UCSD-AML1 (cell line): Measurements from ENCODE around the gene TRIM26.
"Not testable (repeated sequence)": the region's sequence is repeated elsewhere in the genome, so short reads cannot be mapped to it uniquely, and the experiment has no call there.

Experiments
- DNase-seq: peaks from one replicate; lab custom pipeline; 2025; ENCODE audit not compliant: unreplicated experiment; lab: John Stamatoyannopoulos, UW

The TRIM26 gene

DNA sequence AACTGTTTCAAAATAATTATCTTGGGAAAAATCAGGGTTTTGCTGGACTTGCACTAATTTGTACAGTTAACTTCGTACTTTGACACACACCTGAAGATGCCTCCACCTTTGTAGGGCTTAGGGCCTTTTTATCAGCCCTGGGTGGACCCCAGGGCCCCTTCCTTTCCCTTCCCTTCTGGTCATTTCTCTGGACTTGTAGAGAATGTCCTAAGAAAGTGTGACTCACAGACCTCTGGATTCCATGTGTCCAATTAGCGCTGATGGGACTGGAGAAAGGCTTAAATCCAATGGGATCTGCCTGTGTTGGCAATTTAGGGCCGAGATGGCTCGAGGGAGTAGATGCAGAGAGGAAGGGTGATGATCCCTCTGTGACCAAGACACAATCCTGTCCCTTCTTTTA lies 40.5 kb downstream of the TRIM26 start:
- no peak for DNase-seq

DNA sequence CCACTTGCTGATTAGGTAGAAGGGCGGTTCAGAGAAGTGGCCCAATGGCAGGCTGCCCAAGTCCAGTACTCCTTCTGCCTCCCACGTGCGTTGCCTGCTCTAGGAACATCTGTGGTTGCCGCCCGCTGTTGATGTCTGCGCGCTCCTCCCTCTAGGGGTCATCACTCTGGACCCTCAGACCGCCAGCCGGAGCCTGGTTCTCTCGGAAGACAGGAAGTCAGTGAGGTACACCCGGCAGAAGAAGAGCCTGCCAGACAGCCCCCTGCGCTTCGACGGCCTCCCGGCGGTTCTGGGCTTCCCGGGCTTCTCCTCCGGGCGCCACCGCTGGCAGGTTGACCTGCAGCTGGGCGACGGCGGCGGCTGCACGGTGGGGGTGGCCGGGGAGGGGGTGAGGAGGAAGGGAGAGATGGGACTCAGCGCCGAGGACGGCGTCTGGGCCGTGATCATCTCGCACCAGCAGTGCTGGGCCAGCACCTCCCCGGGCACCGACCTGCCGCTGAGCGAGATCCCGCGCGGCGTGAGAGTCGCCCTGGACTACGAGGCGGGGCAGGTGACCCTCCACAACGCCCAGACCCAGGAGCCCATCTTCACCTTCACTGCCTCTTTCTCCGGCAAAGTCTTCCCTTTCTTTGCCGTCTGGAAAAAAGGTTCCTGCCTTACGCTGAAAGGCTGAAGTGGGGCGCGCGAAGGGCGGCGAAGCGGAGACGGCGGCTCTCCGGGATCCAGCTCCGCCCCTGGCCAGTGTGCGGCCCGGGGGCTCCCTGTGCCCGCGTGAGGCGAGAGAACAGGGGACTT lies 41.3 kb downstream of the TRIM26 start:
- DNase-seq, result no peak

DNA sequence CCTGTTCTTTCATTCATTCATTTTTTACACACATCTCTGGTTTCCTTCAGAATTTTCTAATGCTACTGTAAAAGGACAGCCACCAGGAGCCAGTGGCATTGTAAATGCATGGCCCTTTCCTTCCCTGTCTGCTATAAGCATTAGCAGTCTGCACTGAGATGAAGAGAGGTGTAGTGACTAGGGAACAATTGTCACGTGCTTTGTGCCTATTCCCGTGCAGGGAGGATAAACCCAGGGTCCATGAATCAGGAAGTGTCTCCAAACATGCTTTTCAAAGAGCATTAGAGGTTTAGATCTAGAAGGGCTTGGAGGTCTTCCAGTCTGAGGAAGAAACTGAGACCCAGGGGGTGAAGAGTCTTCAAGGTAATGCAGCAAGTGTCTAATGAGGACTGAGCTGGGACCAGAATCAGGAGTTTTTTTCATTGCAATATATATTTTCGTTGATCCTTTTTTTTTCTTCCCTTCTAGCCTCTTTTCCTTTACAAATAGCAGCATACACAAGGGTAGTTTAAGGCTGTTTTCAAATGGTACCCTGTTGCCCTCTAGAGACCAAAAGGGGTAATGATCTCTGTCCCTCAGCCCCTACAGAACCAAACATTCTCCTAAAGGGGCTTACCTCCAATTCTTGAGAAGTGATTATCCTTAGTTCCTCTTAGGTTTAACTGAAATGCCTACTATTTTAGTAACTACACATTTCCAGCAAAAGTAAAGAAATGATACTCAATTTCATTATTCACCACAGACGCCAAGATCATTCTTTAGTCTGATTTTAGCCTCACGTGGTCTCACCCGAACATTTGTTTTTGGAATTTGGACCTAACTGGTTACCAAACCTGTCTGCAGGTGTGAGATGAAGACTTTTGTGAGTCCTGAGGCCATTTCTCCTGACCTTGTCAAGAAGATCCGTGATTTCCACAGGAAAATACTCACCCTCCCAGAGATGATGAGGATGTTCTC lies 43.3 kb downstream of the TRIM26 start:
- DNase-seq, result no peak

- no peak for DNase-seq
These were observed 44.5 kb downstream of the TRIM26 start for GRCh38 chr6:30168741-30169140.

DNA sequence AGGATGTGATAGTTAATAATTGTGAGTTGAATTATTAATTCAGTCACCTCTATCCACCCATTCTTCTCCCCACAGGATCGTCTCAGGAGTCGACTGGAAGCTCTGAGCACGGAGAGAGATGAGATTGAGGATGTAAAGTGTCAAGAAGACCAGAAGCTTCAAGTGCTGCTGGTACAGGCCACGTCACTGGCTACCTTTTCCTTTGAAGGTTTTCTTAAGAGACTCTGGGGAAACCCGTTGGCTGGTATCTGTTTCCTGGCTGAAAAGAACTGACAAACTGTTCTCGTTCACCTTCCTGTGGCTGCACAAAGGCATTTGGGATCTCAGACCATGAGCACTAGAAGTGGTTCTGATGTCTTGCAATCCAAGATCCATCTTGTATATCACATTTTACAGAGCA lies 46.1 kb downstream of the TRIM26 start:
- no peak for DNase-seq

- not testable (repeated sequence) for DNase-seq
These were observed 48.0 kb downstream of the TRIM26 start for GRCh38 chr6:30165238-30165637.

DNA sequence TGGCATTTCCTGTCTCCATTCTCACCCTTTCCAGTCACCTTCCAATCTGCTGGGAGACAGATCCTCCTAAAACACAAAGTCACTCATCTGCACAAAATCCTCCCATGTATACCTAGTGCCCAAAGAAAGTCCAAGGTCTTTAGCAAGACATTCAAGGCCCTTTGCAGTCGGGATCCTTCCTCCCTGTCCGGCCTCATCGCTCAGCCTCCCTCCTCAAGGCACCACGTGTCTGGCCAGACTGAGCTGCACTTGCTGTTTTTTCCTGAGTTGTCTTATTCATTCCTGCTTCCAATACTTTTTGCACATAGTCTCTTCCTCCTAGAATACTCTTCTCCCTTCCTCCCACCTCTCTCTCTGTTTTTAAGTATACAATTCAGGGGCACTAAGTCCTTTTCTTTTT lies 48.5 kb downstream of the TRIM26 start:
- DNase-seq, result no peak

- DNase-seq, result no peak
These were observed 49.1 kb downstream of the TRIM26 start for GRCh38 chr6:30163918-30164654.

- peak; percentile 43 for DNase-seq
These were observed 49.9 kb downstream of the TRIM26 start, which contains the start of gene TRIM15 for GRCh38 chr6:30163090-30163917. Gene TRIM15, plus strand, starts transcription at chr6:30163546. Its CDS starts 139 bp downstream, at chr6:30163685.

- DNase-seq, result no peak
These were observed 50.7 kb downstream of the TRIM26 start for GRCh38 chr6:30162265-30163089.

DNA sequence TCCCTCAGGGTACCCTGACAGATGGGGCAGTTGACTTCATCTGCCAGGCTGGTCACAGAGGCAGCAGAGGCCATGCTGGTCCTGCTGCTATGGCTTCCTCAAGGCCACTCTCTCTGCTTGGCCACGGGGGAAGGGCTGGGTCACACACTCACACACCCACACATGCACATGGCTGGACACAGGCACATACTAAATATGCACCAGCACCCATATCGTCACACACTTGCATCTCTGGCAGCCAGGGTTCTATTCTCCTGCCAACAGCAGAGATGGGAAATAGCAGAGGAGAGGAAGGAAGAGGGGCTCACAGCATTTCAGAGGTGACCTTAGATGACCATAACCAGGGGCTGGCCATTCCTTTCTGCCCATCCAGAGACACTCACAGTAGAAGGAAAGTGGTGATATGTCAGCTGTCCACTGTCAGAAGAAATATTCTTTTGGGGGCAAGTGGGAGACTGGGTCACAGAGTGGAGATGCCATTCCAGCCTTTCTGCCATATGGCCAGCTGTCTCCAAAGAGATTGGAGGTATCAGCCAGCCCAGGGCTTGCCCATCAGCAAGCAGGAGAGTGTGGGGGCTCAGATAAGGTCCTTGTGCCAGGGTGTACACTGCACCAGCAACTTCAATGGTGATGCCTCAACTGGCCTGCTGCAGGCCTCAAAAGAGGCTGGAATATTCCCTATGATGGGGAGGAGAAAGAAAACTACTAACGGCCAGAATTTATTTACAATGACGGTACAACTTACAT lies 52.2 kb downstream of the TRIM26 start, which contains the start of gene TRIM10:
Gene TRIM10, minus strand, starts transcription at position 427 of the 747 bp plus-strand sequence. Its CDS starts 353 bp downstream, at position 74.
- DNase-seq, result no peak

DNA sequence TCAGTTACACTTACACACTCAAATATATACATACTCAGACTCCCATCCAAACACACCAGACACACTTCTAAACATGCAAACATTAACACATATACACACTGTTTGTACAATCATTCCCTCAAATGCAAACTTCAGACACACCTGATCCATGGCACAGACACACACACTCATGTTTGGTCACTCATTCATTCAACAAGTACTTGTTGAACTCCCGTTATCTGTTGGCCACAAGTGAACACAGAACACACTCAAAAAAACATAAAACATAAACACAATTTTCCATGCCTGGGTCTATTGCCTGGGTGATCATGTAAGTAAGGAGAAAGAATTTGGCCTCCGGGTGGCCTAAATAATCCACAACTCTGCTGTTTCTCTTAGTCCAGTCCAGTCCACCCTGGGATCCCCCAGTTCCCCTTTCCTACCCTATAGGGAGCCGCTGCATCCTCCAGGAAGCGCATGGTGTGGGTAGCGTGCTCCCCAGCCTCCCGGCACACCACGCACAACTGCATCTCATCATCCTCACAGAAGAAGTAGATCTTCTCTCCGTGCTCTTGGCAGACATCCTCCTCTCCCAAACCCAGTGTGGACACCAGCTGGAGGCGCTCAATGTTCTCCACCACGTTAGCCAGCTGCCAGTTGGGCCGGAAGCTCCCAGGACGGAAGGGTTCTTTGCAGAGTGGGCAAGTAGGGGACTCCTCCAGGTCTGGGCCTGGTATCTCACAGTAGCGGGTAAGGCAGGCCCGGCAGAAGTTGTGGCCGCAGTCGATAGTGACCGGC lies 53.0 kb downstream of the TRIM26 start:
- DNase-seq, result no peak

DNA sequence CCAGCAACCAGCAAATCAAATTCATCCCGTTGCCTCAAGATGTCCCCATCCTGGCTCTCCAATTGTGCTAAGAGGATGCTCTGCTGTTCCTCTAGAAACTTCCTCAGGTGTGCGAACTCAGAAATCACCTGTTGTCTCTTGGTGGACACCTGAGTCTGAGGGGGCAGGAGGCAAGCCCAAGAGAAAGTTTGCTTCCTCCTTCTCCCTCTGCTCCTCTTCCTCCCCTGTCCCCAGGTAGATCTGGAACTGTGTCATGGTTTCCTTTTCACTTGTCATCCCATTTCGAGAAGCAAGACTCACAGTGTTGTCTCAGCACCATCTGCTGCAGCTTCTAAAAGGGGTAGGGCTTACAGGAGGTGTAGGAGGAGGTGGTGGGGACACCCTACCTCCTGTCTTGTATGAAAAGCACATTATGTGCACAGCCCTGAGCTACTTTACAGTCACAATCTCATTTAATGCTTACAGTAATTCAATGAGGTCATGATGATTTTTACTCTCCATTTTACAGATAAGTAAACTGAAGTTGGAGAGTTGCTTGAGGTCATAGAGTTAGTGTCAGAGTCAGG lies 54.6 kb downstream of the TRIM26 start:
- no peak for DNase-seq

DNA sequence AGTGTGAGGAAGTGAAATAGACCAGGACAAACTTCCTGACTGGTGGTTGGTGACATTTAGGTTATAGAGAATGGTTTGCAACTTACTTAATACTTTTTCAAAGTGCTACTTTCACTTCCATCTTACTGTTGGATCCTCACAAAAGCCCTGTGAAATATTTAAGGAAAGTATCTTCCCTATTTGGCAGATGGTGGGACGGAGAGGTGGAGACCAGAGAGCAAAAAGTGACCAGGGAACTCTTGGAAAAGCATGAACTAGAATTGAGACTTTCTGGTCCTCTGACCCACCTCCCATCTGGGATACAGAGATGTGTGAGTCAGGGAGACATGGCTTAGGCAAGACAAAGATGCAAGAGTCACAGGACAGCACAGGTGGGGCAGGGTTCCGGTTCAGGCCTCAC lies 55.2 kb downstream of the TRIM26 start:
- DNase-seq, result no peak

- no peak for DNase-seq
These were observed 55.6 kb downstream of the TRIM26 start for GRCh38 chr6:30157581-30157980.

- no peak for DNase-seq
These were observed 56.4 kb downstream of the TRIM26 start for GRCh38 chr6:30156774-30157173.

GRCh38 chr6:30156262-30156599 lies 57.0 kb downstream of the TRIM26 start:
- peak; percentile 52 for DNase-seq
